Inferior parietal cortex (tissue), 1 donor: ENCODE data around the gene OTOG.

Experiments used
- DNase-seq: peaks from one replicate; pipeline ENCODE4 v3.0.0-alpha.2; 2016; ENCODE audit errors: extremely low spot score

Gene OTOG

DNA sequence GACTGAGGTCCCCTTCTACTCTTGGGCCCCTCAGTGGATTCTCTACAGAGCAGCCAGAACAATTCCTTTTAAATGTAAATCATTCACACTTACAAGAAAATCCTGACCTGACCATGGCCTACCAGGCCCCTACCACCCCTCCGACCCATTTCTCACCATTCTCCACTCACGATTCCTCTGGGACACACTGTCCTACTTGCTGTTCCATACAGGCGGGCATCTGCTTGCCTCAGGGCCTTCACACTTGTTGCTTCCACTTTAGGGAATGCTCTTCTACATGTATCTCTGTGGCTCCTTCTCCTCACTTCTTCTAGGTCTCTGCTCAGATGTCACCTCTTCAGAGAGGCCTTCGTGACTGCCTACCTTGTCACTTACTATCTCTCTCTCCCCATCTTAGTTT, 6.3 kb upstream of the OTOG start:
- no peak for DNase-seq

DNA sequence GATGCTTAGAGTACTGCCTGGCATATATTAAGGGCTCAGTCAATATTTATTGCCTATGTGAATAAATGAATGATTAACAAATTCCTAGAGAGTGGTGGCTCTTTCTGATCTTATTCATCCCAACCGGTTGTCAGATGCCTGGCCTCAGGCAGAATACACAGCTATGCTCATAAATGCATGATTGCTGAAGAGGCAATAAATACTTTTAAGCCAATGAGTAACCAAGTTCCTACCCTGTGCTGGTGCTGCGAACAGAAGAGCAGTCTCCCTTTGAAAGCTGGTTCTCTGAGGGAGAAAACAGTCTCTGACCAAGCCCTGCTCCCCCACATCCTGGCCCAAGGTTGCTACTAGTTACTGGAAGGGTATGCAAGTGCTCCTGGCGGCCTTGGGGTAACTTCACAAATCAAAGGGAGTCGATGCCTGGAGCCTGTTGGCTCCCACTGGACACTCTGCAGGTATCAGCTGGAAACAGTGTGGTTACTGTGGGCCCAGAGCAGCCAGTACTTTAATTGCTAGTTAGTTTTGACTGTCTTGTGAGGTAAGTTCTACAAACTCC, 5.7 kb upstream of the OTOG start:
- no peak for DNase-seq

DNA sequence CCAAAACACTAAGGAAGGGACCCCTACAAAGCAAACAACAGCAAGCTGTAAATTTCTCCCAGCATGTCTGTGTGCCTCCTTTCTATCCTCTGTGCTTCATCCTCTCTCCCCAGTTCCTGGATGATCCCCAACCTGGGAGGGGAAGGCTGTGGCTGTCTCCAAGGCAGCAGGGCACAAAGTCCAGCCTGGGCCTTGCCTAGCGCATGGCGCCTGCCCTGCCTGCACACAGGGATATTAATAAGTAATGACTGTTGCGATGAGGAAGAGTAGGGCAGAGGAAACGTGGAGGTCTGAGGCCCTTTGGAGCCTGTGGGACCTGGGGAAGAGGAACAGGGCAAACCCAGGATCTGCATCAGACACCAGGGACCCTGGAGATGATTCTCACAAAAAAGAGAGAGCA, 4.8 kb upstream of the OTOG start:
- DNase-seq, result no peak

DNA sequence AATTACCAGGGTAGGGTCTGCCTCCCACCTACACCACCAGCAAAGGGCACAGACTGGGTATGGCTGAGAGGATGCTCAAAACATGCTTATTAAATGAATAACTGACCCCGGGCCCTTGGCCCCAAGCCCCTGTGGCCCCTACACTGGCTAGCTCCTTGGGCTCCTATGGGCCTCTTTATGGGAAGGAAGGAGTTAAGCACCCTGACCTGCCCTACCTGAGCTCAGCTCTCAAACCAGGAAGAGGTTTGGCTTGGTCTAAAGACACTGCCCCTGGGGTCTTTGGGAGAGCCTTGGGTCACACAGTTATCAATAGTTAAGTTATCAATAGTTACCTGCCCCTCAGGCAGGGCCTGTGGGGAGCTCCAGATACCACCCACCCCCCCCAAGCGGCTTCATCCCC, 4.0 kb upstream of the OTOG start:
- no peak for DNase-seq

DNA sequence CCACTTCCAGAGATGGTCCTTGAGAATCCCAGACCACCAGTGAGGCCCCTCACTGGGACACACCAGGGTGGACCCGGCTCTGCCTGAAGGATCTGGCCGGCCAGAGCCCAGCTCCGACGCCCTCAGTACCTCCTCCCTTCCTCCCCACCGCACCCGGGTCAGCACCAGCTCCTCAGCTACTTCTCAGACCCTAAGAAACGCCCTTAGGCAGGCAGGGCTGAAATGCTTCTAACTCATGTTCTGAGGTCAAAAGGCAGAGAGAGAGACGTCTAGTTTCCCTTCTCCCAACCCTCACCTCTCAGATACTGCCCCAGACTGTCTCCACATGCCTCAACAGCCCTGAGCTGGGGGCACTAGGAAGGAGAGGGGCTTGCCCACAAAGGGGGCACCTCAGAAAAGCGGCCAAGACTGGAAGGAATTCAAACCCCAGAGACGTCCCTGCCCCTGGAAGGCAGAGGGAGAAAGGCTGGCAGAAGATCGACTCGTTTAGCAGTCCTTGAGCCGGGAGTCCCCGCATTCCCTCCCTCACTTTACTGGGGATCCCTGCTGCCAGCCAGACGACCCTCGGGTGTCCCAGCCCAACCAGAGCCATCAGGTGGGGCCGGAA, 3.4 kb upstream of the OTOG start:
- DNase-seq, result no peak

DNA sequence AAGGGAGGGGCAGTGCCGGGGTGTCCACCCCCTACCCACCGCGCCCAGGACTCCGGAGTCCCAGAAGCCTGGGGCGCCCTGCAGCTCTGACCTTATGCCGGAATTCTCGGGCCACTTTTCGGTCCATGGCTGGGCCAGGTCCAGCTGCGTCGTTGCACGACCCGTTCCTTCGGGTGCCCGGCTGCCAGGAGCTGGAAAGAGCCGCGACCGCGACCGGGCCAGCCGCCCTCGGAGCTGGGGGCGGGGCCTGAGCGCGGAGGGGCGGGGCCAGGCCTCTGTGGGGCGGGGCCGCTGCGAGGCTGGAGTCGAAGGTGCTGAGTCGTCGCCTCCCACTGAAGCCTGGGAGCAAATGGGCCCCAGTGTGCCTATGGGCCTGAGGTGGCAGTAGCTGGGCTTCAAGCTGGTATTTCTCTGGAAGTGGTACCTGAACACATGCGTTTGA, 2.9 kb upstream of the OTOG start, which contains the start of gene USH1C:
Gene USH1C, minus strand, starts transcription at position 236 of the 442 bp plus-strand sequence. Its CDS starts 109 bp downstream, at position 127.
- no peak for DNase-seq

DNA sequence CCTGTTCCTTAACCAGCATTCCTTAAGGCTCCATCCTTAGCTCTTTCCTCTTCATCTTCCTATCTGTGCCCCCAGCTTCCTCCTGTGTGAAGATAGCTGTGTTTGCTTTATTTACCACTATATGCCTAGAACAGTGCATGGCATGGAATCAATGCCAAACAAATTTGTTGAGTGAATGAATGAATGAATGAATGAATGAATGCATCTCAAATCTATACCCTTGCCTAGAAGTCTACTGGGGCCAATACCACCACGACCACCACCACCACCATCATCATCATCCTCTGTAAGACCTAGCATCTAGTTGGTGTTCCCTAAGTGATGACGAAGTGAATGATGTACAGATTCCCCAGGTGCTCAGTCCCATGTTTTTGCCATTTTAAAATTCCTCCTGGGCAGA, 819 bp upstream of the OTOG start:
- DNase-seq, result no peak

DNA sequence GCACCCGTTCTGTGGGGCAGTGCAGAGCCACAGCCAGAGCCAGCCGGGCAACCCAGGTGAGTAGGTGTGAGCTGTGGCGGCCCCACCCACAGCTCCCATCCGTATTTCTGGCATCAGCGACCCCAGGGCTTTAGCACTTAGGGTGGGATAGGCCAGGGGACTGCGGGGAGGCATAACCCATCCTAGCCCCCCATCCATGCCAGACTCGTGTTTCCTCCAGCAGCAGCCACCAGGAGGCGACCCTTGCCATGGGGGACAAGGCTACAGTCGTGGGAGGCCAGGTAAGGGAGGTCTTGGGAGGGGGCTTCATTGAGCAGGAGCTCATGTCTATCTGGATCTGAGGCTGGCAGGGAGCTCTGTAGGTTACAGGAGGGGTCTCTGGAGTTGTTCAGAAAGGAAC, 873 bp downstream of the OTOG start:
- DNase-seq, result no peak

DNA sequence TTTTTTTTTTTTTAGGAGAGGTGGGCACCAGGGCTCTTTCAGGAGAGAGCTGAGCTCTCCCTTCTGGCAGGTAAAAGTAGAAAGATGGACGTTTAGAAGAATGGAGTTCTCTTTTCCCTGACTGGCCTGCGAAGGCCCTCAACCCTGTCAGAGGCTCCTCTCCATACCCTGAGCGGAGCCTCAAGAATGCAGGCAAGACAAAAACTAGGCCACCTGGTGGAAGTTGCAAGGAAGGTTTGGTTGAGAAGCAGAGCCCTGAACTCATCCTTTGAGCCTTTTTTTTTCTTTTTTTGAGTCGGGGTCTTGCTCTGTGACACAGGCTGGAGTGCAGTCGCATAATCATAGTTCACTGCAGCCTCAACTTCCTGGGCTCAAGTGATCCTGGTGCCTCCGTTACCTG, 1.4 kb downstream of the OTOG start:
- DNase-seq, result no peak

DNA sequence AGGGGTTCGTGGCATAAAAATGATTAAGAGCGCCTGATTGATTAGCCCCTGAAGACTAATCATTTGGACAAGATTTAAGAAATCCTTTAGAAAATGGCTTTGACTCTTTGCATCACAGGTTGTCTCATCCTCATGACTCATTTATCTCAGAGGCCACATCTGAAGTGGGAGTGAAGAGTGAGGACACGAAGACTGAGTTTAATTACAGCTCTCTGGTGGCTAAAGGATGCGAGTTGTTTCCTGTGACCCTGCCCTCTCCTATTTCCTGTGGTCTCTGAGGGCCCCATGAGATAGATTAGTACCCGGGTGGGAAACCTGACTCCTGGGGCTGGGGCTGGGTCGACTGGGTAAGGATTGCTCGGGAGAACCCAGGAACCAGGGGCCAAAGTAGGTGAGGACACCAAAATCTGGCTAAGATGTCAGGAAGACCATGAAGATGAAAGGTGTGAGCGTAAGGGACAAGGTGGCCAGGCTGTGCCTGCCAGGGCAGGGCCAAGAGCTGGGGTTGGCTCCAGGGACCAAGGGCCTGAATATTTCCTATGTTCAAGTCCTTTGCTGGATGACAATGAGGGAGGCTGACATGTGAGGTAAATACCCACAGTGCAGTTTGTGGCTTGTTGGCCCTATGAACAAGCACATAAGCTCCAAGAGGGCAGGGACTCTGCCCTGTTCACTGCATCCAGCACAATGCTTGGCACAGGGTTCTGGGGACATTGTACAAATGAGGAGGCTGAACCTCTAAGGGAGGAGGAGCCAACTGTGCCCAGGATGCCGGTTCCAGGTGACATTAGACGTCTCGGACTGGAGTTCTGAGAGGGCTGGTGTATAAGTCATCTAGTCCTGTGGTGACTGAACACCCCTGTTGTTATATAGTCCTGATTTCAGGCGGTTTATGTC, 3.6 kb downstream of the OTOG start:
- no peak for DNase-seq

DNA sequence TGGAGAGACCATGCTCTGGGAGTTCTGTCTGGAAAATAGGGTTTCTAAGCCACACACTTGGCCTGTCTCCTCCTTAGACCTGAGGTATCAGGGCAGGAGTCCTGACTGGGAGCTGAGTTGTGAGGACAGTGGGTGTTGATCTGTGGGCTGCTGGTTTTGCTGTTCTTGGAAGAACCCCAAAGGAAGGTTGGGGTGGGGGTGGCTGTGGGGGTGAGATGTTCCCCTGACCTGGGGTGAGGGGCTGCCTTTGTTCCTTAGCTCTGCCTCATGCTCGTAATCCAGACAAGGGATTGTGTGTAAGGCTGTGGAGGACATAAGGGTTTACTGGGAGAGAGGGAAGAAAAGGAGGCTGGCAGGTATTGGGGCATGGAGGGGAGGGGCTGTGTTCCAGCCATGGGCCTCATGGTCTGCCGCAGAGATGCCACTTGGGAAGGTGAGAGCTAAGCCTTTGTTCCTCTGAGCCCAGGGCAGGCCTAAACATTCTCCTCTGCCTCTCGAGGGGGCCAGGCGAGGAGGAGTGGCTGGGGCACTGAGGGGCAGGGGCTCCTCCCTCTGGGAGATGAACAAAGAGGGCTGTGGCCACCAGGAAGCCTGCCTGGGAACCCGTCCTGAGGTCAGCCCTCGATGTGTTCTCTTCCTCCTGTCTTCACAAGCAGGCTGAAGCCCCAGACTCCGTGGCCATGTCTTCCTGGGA, 4.4 kb downstream of the OTOG start:
- DNase-seq, result no peak

DNA sequence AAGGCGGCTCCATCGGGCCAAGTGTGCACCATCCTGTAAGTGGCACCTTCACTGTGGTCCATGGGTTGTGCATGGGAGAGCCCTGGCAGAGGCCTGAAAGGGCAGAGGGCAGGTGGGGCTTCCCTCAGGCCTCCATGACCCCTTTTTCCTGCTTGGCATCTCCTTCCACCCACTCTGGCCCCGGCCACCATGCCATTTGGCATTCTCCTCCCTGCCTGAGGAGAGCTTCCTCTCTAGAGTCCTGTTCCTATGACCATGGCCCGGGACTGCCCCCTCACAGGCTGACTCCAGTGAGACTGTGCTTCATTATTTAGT, 4.9 kb downstream of the OTOG start:
- DNase-seq, result no peak

DNA sequence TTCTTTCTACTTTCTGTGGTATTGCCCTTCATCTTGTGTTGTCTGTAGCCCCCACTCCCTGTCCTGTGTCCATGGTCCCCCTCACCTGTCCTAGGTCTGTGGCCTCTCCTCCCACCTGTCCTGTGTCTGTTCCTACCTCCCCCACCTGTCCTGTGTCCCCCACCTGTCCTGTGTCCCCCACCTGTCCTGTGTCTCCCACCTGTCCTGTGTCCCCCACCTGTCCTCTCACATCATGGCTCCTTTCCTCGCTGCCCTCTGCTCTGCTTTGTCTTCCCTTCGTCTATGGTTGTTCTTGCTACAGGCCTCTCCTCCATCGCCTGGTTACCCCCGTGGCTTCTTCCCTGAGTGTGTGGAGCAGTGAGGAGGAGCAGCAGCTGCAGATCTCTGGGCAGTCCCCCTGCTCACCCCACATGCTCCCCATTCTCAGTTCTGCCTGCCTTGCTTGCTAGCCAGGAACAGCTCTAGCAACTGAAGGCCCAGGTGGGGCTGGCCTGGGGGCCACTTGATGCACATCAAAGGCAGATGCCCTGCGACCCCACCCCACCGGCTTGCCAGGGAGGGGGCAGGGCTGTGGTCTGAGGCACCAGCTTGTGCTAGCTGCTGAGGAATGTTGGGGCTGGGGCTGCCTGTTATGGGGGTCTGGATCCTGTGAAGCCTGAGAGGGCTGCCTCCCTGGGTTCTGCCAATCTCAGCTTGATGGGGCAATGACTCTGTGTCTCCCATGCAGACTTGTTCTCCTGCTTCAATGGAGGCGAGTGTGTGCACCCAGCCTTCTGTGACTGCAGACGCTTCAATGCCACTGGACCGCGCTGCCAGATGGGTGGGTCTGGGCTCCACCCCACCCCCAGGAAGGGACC, 5.6 kb downstream of the OTOG start:
- no peak for DNase-seq

DNA sequence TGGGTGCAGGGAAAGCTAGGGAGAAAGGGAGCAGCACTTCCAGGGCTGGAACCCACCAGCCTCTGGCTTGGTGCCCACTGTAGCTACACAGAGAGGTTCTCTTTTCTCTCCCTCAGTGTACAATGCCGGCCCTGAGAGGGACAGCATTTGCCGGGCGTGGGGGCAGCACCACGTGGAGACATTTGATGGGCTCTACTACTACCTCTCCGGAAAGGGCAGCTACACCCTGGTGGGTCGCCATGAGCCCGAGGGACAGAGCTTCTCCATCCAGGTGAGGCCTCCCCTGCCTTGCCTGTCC, 6.1 kb downstream of the OTOG start:
- DNase-seq, result no peak

DNA sequence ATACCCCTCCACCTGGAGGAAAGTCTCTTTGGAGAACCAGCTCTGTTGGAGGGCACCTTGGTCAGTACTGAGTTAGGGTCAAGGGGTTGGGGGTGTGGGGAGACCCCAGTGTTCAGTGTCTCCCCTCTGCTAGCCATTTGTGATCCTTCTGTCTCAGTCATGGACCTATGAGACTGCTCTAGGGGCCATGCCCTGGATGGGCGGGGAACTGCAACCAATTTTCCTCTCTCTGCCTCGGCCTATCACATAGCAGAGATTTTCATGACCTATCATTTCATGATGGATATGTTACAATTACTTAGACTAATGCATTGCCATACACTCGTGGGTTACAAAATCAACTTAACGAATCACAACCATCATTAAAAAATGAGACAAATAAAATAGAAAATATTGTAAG, 7.4 kb downstream of the OTOG start:
- no peak for DNase-seq

DNA sequence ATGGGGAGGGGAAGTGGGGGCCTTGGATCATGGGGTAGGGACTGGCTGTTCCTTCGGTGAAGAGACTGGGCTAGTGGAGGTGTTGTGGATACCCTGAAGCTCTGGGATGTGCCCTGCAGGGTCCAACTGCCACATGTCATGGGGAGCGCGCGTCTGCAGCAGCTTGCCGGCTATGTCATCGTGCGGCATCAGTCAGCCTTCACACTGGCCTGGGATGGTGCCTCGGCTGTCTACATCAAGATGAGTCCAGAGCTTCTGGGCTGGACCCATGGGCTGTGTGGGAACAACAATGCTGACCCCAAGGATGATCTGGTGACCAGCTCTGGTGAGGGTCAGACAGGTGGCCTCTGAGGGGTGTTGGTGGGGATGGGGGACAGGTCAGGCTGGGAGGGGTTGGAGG, 9.9 kb downstream of the OTOG start:
- no peak for DNase-seq

DNA sequence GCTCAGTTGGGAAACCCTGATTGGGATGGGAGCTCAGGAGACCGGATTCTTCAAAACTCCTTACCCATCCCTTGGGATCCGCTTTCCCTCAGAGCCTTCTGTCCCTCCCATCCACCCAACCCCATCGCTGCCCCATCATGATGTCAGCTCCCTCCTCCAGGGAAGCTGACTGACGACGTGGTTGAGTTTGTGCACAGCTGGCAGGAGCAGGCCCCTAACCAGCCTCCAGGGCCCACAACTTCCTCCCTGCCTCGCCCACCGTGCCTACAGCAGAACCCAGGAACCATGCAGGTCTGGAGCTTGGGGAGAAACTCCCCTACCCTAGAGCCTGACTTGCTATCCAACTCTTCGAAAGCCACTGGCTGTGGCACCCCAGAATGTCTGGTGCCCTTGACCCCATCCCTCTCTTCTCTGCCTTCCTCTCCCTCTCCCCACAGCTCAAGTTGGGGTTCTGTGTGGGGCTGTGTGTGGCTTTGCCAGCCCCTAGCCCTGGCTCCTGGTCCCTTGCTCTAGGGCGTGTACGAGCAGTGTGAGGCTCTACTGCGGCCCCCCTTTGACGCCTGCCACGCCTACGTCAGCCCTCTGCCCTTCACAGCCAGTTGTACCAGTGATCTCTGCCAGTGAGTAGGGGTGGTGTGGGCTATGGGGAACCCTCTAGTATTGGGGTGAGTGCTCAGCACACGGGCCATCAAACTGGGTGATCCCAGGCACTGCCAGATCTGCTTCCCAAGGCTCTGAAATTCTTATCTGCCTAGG, 11.1 kb downstream of the OTOG start:
- DNase-seq, result no peak

DNA sequence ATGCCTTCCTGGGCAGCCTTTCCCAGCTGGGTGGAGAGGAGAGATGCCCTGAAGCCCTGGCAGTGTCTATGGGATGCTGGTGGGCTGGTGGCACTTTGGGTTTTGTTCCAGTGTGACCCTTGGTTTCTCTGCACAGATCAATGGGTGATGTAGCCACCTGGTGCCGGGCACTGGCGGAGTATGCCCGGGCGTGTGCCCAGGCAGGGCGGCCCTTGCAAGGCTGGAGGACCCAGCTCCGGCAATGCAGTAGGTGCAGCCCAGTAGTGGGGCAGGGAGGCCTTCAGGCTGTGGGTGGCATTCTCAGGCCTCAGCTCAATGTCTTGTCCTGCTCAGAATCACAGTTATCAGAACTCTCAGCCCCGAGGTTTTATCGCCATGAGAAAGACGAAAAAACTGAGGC, 11.9 kb downstream of the OTOG start:
- no peak for DNase-seq

DNA sequence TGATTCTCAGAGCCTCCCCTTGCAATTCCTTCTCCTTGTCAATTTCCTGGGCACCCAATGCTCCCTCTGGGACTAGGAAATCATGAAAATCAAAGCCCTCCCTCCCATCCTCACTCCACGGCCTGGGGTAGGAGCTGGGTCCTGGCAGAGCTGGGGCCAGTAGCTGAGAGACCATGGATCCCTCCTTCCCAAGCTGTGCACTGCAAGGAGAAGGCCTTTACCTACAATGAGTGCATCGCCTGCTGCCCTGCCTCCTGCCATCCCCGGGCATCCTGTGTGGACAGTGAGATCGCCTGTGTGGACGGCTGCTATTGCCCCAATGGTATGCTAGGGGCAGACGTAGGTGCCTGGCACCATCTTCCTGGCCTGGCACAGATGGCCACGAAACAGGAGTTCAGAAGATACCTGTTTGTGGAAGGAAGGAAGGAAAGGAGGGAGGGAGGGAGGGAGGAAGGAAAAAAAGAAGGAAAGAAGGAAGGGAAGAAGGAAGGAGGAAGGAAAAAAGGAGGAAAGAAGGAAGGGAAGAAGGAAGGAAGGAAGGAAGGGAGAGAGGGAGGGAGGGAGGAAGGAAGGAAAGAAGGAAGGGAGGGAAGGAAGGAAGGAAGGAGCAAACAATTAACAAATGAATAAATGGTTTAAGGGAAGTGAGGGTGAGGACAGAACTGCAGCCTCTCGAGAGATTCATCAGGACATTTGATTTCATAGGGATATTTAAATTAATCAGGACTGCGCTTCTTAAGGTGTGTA, 12.5 kb downstream of the OTOG start:
- no peak for DNase-seq
